ENCODE data around the gene IFITM2. TPM values are rescaled to one million over a fixed set of nuclear protein-coding genes. Genes with fewer than 3 reads are reported as not detected.

The IFITM2 gene
- total and polyA plus RNA-seq, 4 donors: 75.7 to 4,189 (median 860) TPM

DNA sequence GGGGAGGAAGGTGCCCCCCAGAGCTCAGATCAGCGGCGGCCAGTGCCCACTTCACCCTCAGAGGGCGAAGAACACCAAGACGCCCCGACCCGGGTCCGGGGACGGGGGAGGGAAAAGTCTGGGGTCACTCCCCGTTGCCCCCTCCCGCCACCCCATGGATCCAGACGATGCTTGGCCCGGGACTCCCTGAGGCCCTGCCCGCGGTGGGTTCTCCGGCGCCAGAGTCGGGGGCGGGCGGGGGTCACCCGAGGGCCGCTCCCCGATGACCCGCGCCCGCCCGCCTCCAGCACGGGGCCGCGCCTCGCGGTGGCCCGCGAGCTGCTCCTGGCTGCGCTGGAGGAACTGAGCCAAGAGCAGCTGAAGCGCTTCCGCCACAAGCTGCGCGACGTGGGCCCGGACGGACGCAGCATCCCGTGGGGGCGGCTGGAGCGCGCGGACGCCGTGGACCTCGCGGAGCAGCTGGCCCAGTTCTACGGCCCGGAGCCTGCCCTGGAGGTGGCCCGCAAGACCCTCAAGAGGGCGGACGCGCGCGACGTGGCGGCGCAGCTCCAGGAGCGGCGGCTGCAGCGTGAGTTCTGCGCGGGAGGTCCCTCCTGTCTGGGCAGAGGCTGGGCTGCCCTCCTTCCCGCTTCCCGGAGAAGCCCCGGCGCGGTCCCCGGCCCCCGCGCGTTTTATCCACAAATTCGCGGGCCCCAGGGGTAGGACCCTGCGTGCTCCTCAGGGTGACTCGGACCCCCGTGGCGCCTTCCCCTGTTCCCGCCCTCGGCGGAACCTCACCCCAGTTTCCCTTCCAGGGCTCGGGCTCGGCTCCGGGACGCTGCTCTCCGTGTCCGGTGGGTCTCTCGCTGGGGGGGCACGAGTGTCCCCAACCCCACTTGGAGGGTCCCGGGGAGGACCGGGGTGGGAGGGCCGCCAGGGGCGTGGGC, 28.3 kb upstream of the IFITM2 start:
- Histone ChIP-seq H3K4me3 (peak overlapping the region; percentile 5), H3K36me3 (ENCODE audit: control insufficient read depth in 4 of 4, insufficient read depth in 4 of 4, low read length in 4 of 4) (no peaks in the 10 kb centered on the region), H3K9ac (ENCODE audit: insufficient read depth in 1 of 2, low read length in 2 of 2) (no peak overlapping the region), H3K27ac (ENCODE audit: low read depth in 1 of 2, low read length in 1 of 2) (no peak overlapping the region), H3K9me3 (ENCODE audit: control insufficient read depth in 4 of 4, insufficient read depth in 3 of 4, low read length in 3 of 4) (no peaks in the 10 kb centered on the region), H3K27me3 (ENCODE audit: control insufficient read depth in 3 of 3, insufficient read depth in 3 of 3, low read length in 2 of 3) (peaks cover 0 to 70% (median 36%) of the 10 kb centered on the region in 3 donors), H3K4me1 (ENCODE audit: control insufficient read depth in 5 of 5, insufficient read depth in 5 of 5, low read length in 5 of 5) (peaks cover 0 to 15% (median 0%) of the 10 kb centered on the region in 5 donors)
- TF ChIP-seq, protein P1, sequence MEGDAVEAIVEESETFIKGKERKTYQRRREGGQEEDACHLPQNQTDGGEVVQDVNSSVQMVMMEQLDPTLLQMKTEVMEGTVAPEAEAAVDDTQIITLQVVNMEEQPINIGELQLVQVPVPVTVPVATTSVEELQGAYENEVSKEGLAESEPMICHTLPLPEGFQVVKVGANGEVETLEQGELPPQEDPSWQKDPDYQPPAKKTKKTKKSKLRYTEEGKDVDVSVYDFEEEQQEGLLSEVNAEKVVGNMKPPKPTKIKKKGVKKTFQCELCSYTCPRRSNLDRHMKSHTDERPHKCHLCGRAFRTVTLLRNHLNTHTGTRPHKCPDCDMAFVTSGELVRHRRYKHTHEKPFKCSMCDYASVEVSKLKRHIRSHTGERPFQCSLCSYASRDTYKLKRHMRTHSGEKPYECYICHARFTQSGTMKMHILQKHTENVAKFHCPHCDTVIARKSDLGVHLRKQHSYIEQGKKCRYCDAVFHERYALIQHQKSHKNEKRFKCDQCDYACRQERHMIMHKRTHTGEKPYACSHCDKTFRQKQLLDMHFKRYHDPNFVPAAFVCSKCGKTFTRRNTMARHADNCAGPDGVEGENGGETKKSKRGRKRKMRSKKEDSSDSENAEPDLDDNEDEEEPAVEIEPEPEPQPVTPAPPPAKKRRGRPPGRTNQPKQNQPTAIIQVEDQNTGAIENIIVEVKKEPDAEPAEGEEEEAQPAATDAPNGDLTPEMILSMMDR (IDR thresholded peaks at IDR 0.05; ENCODE audit: control extremely low read depth, extremely low read depth): no peak
- DNase-seq (peak in 1 of 3 donors; percentile 48), ATAC-seq (ENCODE audit: insufficient read depth, low FRiP score) (no peak)
- WGBS, 2 donors: 12 to 17% methylated on average over 82 to 97 of the region's 97 CpGs

DNA sequence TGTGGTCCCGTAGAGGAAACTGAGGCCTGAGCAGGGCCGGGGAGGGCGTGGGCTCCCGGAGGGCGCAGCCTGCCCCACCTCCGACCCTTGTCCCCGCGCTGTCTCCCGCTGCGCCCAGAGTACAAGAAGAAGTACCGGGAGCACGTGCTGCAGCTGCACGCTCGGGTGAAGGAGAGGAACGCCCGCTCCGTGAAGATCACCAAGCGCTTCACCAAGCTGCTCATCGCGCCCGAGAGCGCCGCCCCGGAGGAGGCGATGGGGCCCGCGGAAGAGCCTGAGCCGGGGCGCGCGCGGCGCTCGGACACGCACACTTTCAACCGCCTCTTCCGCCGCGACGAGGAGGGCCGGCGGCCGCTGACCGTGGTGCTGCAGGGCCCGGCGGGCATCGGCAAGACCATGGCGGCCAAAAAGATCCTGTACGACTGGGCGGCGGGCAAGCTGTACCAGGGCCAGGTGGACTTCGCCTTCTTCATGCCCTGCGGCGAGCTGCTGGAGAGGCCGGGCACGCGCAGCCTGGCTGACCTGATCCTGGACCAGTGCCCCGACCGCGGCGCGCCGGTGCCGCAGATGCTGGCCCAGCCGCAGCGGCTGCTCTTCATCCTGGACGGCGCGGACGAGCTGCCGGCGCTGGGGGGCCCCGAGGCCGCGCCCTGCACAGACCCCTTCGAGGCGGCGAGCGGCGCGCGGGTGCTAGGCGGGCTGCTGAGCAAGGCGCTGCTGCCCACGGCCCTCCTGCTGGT, 27.5 kb upstream of the IFITM2 start:
- no peak overlapping the region for H3K4me3 ChIP-seq
- WGBS, 2 donors: 3 to 4% methylated on average over 69 to 85 of the region's 85 CpGs
- H3K9ac ChIP-seq (ENCODE audit: insufficient read depth in 1 of 2, low read length in 2 of 2): no peak overlapping the region
- TF ChIP-seq, protein P1 (IDR thresholded peaks at IDR 0.05; ENCODE audit: control extremely low read depth, extremely low read depth): no peak
- DNase-seq: peak in 2 of 3 donors; percentile 16 to 32
- H3K27ac ChIP-seq (ENCODE audit: low read depth in 1 of 2, low read length in 1 of 2): no peak overlapping the region
- H3K36me3 ChIP-seq (ENCODE audit: control insufficient read depth in 4 of 4, insufficient read depth in 4 of 4, low read length in 4 of 4): no peaks in the 10 kb centered on the region
- no peaks in the 10 kb centered on the region for H3K9me3 ChIP-seq (ENCODE audit: control insufficient read depth in 4 of 4, insufficient read depth in 3 of 4, low read length in 3 of 4)
- peak; percentile 45 for ATAC-seq (ENCODE audit: insufficient read depth, low FRiP score)
- H3K27me3 ChIP-seq (ENCODE audit: control insufficient read depth in 3 of 3, insufficient read depth in 3 of 3, low read length in 2 of 3): peaks cover 0 to 66% (median 36%) of the 10 kb centered on the region in 3 donors
- H3K4me1 ChIP-seq (ENCODE audit: control insufficient read depth in 5 of 5, insufficient read depth in 5 of 5, low read length in 5 of 5): peaks cover 0 to 15% (median 0%) of the 10 kb centered on the region in 5 donors

DNA sequence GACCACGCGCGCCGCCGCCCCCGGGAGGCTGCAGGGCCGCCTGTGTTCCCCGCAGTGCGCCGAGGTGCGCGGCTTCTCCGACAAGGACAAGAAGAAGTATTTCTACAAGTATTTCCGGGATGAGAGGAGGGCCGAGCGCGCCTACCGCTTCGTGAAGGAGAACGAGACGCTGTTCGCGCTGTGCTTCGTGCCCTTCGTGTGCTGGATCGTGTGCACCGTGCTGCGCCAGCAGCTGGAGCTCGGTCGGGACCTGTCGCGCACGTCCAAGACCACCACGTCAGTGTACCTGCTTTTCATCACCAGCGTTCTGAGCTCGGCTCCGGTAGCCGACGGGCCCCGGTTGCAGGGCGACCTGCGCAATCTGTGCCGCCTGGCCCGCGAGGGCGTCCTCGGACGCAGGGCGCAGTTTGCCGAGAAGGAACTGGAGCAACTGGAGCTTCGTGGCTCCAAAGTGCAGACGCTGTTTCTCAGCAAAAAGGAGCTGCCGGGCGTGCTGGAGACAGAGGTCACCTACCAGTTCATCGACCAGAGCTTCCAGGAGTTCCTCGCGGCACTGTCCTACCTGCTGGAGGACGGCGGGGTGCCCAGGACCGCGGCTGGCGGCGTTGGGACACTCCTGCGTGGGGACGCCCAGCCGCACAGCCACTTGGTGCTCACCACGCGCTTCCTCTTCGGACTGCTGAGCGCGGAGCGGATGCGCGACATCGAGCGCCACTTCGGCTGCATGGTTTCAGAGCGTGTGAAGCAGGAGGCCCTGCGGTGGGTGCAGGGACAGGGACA, 26.7 kb upstream of the IFITM2 start:
- Histone ChIP-seq H3K4me1 (ENCODE audit: control insufficient read depth in 5 of 5, insufficient read depth in 5 of 5, low read length in 5 of 5) (peaks cover 0 to 15% (median 0%) of the 10 kb centered on the region in 5 donors), H3K4me3 (no peak overlapping the region), H3K36me3 (ENCODE audit: control insufficient read depth in 4 of 4, insufficient read depth in 4 of 4, low read length in 4 of 4) (no peaks in the 10 kb centered on the region), H3K9me3 (ENCODE audit: control insufficient read depth in 4 of 4, insufficient read depth in 3 of 4, low read length in 3 of 4) (no peaks in the 10 kb centered on the region), H3K27me3 (ENCODE audit: control insufficient read depth in 3 of 3, insufficient read depth in 3 of 3, low read length in 2 of 3) (peaks cover 0 to 66% (median 36%) of the 10 kb centered on the region in 3 donors), H3K9ac (ENCODE audit: insufficient read depth in 1 of 2, low read length in 2 of 2) (no peak overlapping the region), H3K27ac (ENCODE audit: low read depth in 1 of 2, low read length in 1 of 2) (peak overlapping the region in 1 of 2 donors; percentile 10)
- 9 to 10% methylated on average over 79 of the region's 79 CpGs for WGBS, 2 donors
- DNase-seq: no peak
- no peak for ATAC-seq (ENCODE audit: insufficient read depth, low FRiP score)
- TF ChIP-seq, protein P1 (IDR thresholded peaks at IDR 0.05; ENCODE audit: control extremely low read depth, extremely low read depth): no peak

Data from lung (tissue), 12 donors.